IPS DF 4.7 (cell line): Measurements from ENCODE around the gene RBKS.
"Not testable (repeated sequence)": the region's sequence is repeated elsewhere in the genome, so short reads cannot be mapped to it uniquely, and the experiment has no call there.

Source experiments
- DNase-seq: peaks from one replicate; pipeline ENCODE4 v3.0.0-alpha.2; 2013; ENCODE audit warnings: low spot score; ENCODE audit errors: extremely low read depth

Gene RBKS

GRCh38 chr2:27798948-27799645, 91.1 kb downstream of the RBKS start:
- peak; percentile 38 for DNase-seq

- no peak for DNase-seq
Measured at GRCh38 chr2:27798486-27798885, 91.7 kb downstream of the RBKS start.

- no peak for DNase-seq
Measured at GRCh38 chr2:27797841-27798240, 92.3 kb downstream of the RBKS start.

DNA sequence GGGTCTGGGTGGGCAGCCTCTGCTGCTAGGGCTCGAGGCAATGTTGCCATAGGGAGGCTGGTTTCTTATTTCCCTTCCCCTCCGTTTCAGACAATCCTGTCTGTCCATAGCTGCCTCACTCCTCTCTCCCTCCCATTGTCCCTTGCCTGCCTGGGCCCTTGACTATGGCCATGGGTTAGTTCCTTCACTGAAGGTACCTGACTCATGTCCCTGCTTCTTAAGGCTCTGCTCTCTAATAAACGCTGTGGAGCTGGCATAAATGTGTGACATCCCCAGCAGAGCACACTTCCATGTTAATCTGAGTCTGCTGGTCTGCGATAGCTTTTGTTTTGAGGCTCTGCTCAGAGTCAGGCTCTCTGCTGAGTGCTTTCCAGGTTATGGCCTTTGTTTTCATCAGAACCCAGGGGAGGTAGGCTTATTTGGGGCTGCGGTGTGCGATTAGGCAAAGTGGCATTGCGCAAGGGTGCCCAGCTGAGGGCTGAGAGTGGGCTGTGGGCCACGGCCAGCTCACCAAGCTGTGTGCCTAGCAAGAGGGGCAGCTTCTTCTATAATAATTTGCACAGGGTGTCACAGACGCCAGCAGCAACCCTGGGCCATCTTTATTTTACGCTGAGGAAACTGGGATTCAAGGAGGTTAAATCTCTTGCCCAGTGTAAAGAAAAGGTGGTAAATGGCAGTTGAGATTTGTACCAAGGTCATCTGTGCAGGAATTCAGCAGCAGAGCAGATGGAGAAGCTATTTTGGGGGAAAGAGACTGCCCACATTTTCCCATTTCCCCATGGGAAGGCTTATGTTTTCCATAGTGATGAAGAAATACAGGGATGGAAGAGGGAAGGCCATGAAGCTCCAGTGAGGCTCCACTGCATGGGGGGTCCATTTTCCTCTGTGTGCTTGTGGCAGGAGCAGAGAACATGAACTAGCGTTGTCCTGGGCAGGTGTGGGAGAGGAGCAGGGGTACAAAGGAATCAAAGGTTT, 93.1 kb downstream of the RBKS start:
- DNase-seq: no peak

DNA sequence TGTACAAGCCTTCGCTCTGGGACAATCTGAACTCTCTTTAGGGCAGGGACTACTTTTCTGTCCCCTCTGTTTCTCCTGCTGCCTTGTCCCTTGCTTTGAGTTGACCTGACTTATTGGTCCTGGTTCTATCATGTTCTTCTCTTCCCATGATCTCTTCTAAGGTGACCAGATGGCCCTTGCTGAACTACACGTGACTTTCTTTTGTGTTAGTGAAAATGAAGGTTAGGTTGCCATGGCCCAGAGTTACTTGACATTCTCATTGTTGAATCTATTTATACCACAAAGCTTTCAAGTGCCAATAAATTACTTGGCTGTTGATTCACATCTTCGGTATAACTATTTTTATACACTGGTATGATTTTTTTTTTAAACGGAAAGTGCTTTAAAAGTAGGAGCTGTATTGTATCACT, 94.3 kb downstream of the RBKS start:
- DNase-seq: no peak

- no peak for DNase-seq
Measured at GRCh38 chr2:27795093-27795834, 94.9 kb downstream of the RBKS start.

GRCh38 chr2:27792759-27793158, 97.4 kb downstream of the RBKS start:
- no peak for DNase-seq

DNA sequence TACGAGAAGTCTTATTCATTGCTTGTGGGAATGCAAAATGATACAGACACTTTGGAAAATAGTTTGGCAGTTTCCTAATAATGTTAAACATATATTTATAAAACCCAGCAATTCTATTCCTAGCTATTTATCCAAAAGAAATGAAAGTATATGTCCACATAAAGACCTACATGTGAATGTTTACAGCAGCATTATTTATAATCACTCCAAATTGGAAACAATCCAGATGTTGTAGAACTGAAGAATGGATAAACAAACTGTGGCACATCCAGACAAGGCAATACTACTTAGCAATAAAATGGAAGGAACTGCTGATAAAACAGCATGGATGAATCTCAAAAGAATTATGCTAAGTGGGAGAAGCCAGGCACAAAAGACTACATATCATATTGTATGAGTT, 99.4 kb downstream of the RBKS start:
- no peak for DNase-seq

GRCh38 chr2:27782701-27783100, 107.5 kb downstream of the RBKS start:
- no peak for DNase-seq

GRCh38 chr2:27781496-27781895, 108.7 kb downstream of the RBKS start:
- DNase-seq: no peak

DNA sequence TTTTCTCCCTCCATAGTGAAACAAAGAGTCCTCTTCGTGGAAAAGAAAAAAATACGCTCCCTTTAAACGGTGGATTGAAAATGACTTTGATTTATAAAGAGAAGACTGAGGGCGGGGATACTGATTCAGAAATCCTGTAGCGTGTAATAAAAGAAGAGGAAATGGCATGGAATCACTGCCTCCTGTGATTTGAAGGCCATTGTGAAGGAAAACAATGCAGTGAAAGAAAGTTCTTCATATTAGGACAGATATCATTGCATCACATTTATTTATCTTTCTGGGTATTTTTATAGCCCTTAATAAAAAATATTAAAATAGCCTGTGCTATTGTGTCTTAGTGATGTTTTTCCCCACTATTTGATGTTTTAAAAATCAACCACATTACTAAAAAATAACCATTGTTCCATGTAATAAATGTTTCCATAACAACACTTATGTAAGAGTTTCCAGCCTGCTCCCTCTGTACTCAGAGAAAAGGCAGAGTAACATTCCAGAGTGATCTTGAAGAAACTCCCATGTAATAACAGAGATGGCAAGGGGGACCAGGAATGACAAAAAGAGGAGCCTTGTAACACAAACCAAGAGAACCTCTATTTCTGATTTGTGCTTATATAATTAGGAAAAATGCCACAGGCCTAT, 110.7 kb downstream of the RBKS start:
- DNase-seq: no peak

DNA sequence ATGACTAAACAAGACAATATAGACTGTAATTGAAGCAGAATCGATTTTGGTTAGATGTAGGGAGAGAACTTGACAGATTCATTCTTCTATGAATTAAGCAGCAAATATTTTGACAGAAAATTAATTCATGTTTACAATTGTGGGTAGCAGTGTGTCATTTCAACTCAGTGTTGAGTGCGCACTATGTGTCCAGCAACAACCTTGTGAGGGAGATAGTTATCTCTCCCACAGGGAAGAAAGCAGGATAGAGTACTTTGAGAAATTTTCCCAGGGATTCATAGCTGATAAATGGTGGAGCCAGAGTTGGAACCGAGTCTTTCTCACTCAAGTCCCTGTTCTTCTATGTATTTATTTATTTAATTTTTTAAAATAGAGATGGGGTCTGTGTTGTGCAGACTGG, 113.5 kb downstream of the RBKS start:
- no peak for DNase-seq

GRCh38 chr2:27776097-27776496, 114.1 kb downstream of the RBKS start:
- no peak for DNase-seq

DNA sequence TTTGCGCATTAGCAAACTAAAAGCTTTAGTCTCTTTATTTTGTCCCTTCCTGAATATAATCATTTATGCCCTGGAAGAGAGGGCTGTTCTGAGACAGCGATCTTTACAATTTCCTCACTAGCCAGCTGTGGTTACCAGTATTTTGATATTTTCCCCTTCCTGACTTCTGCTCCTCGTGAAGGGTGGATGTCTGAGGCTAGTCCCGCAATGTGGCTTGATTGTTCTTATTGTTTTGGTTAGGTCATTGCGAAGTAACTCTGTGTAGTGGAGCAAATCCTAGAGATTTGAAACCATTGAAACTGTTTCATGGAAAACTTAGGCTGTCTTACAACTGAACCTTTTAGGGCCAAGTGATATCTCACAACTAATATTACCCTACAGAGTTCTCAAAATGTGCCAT, 116.2 kb downstream of the RBKS start:
- no peak for DNase-seq

- DNase-seq: no peak
Measured at GRCh38 chr2:27772804-27773203, 117.4 kb downstream of the RBKS start.

DNA sequence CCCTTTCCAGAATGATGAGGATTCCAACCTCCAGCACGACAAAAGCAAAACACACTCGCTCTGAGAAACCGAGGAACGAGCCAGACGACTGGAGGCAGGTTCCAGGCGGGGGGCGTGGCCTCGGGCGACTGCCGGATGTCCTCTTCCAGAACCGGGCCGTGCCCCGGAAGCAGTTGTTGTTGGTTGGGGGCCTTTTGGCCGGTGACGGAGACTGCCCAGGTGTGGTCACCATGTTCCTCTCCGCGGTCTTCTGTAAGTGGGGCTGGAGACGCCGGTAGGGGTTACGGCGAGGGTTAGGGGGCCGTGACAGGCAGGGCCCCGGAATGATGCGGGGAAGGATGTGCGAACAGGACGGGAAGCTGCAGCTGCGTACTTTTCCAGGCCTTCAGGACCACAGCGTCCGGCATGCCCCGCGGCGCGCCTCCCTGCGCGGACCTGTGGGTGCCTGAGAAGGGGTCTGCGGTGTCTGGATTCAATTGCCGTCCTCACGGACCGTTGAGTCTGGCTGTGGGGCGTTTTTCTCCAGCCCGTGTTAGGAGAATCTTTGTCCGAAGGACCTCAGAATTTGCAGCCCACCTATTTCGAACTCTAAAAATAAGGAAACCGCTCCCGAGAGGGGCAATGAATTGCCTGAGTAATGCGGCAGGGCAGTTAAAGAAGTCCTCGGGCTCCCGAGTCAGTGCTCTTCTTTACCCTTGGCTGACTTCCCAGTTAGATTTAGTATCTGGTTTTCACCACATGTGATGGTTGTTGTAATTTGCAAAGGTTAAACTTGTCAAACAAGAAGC, 118.4 kb downstream of the RBKS start, which contains the start of gene MRPL33:
Gene MRPL33 (plus strand): TSS at position 172 of the 788 bp plus-strand sequence. CDS start 59 bp downstream, at position 231.
- peak; percentile 89 for DNase-seq

DNA sequence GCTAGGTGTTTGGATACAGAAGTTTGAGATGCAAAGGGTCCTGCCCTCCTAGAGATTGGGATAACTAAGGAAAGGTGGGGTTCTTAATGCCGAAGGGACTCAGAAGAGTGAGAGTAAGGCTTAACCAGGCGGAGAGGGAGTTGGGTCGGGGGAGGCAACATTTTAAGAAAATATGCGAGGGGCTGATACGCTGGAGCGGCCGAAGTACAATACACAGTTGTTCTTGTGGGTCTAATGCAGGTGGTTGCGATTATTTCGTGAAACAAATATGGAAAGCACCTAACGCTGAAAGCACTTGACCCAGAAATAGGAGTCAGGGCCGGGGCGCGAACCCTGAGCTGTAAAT, 119.0 kb downstream of the RBKS start:
- no peak for DNase-seq

DNA sequence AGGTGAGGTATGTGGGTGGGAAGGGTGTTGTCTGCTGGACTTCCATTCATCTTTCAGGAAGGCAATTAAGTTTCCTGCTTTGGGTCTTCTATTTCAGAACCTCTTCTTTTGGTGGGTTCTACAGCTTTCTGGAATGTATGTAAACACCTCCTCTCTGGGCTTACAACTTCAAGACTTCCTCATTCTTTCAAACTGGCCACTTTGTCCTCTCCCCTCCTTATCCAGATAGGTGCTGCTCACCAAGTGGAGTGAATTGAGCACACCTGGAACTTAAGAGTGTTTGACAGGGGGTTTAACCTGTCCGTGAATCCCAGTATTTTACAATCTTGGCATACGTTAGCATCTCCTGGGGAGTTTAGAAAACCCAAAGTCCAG, 123.9 kb downstream of the RBKS start:
- DNase-seq: no peak

DNA sequence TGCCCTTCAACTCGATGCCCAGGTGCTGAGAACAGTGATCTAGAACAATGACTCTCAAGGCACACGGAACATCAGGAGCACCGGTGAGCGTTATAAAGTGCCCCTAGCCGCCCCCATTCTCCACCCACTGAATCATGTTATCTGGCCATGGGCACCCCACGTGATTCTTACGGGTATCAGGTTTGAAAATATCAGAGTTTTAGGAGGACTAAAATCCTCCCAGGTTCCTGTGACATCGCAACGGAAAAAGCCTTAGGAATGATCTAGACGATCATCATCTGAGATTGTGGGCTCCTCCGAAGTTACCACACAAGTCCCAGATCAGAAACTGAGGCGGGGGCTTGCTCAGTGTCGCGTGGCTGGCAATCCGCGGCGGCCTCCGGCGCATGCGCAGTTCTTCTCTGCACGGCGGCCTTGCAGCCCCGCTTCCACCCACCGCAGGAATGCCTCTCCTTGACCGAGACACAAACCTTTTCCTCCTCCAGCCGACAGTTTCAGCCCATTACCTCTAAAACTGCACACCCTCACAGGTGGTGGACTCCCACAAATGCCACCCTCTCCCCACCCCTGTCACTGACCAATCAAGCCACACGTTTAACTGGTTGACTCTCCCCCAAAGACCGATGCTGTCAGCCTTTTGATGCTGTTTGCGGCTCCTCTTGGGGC, 124.4 kb downstream of the RBKS start:
- DNase-seq: no peak

- DNase-seq: not testable (repeated sequence)
Measured at GRCh38 chr2:27764526-27764925, 125.7 kb downstream of the RBKS start.
